IMR-90 (cell line): ENCODE measurements around the gene CLEC4G. TPM values are rescaled to one million over a fixed set of nuclear protein-coding genes. Genes with fewer than 3 reads are reported as not detected.

Source experiments
- ATAC-seq: fragments of 200-7000 bp; cut with Tn5 transposase; 2 replicates; pipeline ENCODE4 v1.9.1; 2020; ENCODE audit warnings: low read depth, mild to moderate bottlenecking, moderate library complexity
- BruUV-seq: library from RNA; stranded (reverse); fragments of 400-500 nt; replicated peaks from 2 replicates; lab custom pipeline; 2021; lab: Mats Ljungman, UMichigan
- CTCF ChIA-PET: fragments of 300-600 bp; formaldehyde crosslinking; extraction: SDS; loops from one replicate; lab custom pipeline; 2021; ENCODE audit warnings: antibody characterized with exemption; lab: Yijun Ruan, JAX
- POLR2A ChIA-PET: fragments of 300-600 bp; sonication (Branson Sonifier 250); formaldehyde crosslinking; loops from one replicate; lab custom pipeline; 2022; ENCODE audit warnings: antibody characterized with exemption; ENCODE audit not compliant: unreplicated experiment; lab: Charles Lee
- DNase-seq: peaks from one replicate; pipeline ENCODE4 v3.0.0; 2013
- H2AFZ ChIP-seq: replicated peaks from 2 replicates; pipeline ENCODE3; 2013; ENCODE audit warnings: low read length, mild to moderate bottlenecking; ENCODE audit not compliant: poor library complexity
- H2AK5ac ChIP-seq: 2 replicates; pipeline ENCODE4 v1.6.1; 2013; ENCODE audit warnings: low read depth, low read length, inconsistent platforms
- H2AK9ac ChIP-seq: replicated peaks from 2 replicates; pipeline ENCODE3; 2013; ENCODE audit warnings: mild to moderate bottlenecking, low read depth, low read length, moderate library complexity; ENCODE audit not compliant: poor library complexity
- H2BK120ac ChIP-seq: 2 replicates; pipeline ENCODE4 v1.6.1; 2013; ENCODE audit warnings: low read depth, low read length, inconsistent platforms
- H2BK15ac ChIP-seq: 3 replicates; pipeline ENCODE4 v1.6.1; 2013; ENCODE audit warnings: low read depth, low read length, inconsistent platforms
- H2BK20ac ChIP-seq: 2 replicates; pipeline ENCODE4 v1.6.1; 2013; ENCODE audit warnings: low read depth, mild to moderate bottlenecking, inconsistent platforms, low read length, moderate library complexity
- H2BK5ac ChIP-seq: 2 replicates; pipeline ENCODE4 v1.6.1; 2013; ENCODE audit warnings: mild to moderate bottlenecking, low read depth, low read length, inconsistent platforms; ENCODE audit not compliant: poor library complexity, severe bottlenecking
- H3K14ac ChIP-seq: replicated peaks from 2 replicates; pipeline ENCODE4 v1.6.1; 2013; ENCODE audit warnings: low read depth, low read length, inconsistent platforms
- H3K18ac ChIP-seq: 2 replicates; pipeline ENCODE4 v1.6.1; 2013; ENCODE audit warnings: low read depth, low read length, control low read depth
- H3K23ac ChIP-seq: 2 replicates; pipeline ENCODE4 v1.6.1; 2013; ENCODE audit warnings: low read depth, low read length, inconsistent platforms
- H3K27ac ChIP-seq: 2 replicates; pipeline ENCODE4 v1.5.1; 2013; ENCODE audit warnings: mild to moderate bottlenecking, control low read depth, low read length; ENCODE audit not compliant: insufficient read depth
- H3K27me3 ChIP-seq: 2 replicates; pipeline ENCODE4 v1.6.1; 2013; ENCODE audit warnings: low read length; ENCODE audit not compliant: control insufficient read depth, insufficient read depth
- H3K36me3 ChIP-seq: 2 replicates; pipeline ENCODE4 v1.6.1; 2013; ENCODE audit warnings: low read length, mixed read lengths; ENCODE audit not compliant: control insufficient read depth, insufficient read depth
- H3K4ac ChIP-seq: 2 replicates; pipeline ENCODE4 v1.6.1; 2013; ENCODE audit warnings: low read depth, low read length, inconsistent platforms
- H3K4me1 ChIP-seq: 2 replicates; pipeline ENCODE4 v1.6.1; 2013; ENCODE audit warnings: low read length, mixed read lengths; ENCODE audit not compliant: control insufficient read depth, insufficient read depth
- H3K4me2 ChIP-seq: 2 replicates; pipeline ENCODE4 v1.6.1; 2013; ENCODE audit warnings: low read depth, mild to moderate bottlenecking, control low read depth, low read length, moderate library complexity
- H3K4me3 ChIP-seq: 2 replicates; pipeline ENCODE4 v1.5.1; 2013; ENCODE audit warnings: low read depth, mild to moderate bottlenecking, control low read depth, low read length, moderate library complexity; ENCODE audit not compliant: insufficient read depth
- H3K56ac ChIP-seq: 2 replicates; pipeline ENCODE4 v1.6.1; 2013; ENCODE audit warnings: low read length, inconsistent platforms; ENCODE audit not compliant: insufficient read depth; ENCODE audit errors: extremely low read depth
- H3K79me1 ChIP-seq, 2 experiments: 2 replicates each; pipeline ENCODE4 v1.6.1; 2013; ENCODE audit warnings: low read length in 2 of 2, inconsistent platforms in 1 of 2, low read depth in 1 of 2
- H3K9ac ChIP-seq: 2 replicates; pipeline ENCODE4 v1.6.1; 2013; ENCODE audit warnings: low read depth, low read length, control low read depth
- H3K9me1 ChIP-seq: 2 replicates; pipeline ENCODE4 v1.6.1; 2013; ENCODE audit warnings: low read length, inconsistent platforms; ENCODE audit not compliant: insufficient read depth
- H3K9me3 ChIP-seq: 2 replicates; pipeline ENCODE4 v1.6.1; 2013; ENCODE audit warnings: low read length; ENCODE audit not compliant: control insufficient read depth, insufficient read depth
- H4K20me1 ChIP-seq: 2 replicates; pipeline ENCODE4 v1.6.1; 2013; ENCODE audit warnings: low read length, inconsistent platforms; ENCODE audit not compliant: insufficient read depth
- H4K5ac ChIP-seq: 2 replicates; pipeline ENCODE4 v1.6.1; 2013; ENCODE audit warnings: mild to moderate bottlenecking, low read depth, low read length, control low read depth
- H4K8ac ChIP-seq, 2 experiments: 2 replicates each; pipeline ENCODE4 v1.6.1; 2013; ENCODE audit warnings: low read depth in 2 of 2, low read length in 2 of 2, control low read depth in 1 of 2, inconsistent platforms in 1 of 2
- H4K91ac ChIP-seq: 2 replicates; pipeline ENCODE4 v1.6.1; 2013; ENCODE audit warnings: low read depth, low read length, inconsistent platforms; ENCODE audit not compliant: insufficient read depth
- BHLHE40 ChIP-seq: fragments of 150-350 bp; IDR thresholded peaks from 2 replicates; pipeline ENCODE4 v1.6.1; 2016; ENCODE audit warnings: mild to moderate bottlenecking, low read depth, low read length
- FOS ChIP-seq: fragments of 150-350 bp; IDR thresholded peaks from 2 replicates; pipeline ENCODE4 v1.6.1; 2016; ENCODE audit warnings: low read depth, low read length
- MAFK ChIP-seq: IDR thresholded peaks from 2 replicates; pipeline ENCODE4 v1.6.1; 2012; ENCODE audit warnings: low read depth, low read length, improper control_type of control experiment
- WGBS, 2 experiments: methylation state at CpG; one replicate each; pipeline versions ENCODE4 v1.1.5 to v1.1.7; 2013; ENCODE audit warnings: missing lambda C conversion rate in 2 of 2; ENCODE audit not compliant: insufficient read length in 1 of 2; ENCODE audit errors: extremely low coverage in 2 of 2; 5-methylcytosine and 5-hydroxymethylcytosine counted together
- dilution Hi-C: fragments of 300-500 bp; cut with HindIII; formaldehyde crosslinking; loops from one replicate; pipeline ENCODE4 v1.14.3; 2018; ENCODE audit warnings: low sequenced_read_pairs; ENCODE audit not compliant: unreplicated experiment
- in situ Hi-C: fragments of 300-500 bp; cut with MboI; formaldehyde crosslinking; loops from 3 replicates; pipeline ENCODE4 v1.14.3; 2019; ENCODE audit warnings: low sequenced_read_pairs, inconsistent platforms, mixed read lengths
- intact Hi-C: fragments of 100-400 bp; cut with micrococcal nuclease; formaldehyde crosslinking; loops from 2 replicates; pipeline ENCODE4 v1.10.0; 2022
- polyA plus RNA-seq, 3 experiments: library from polyadenylated mRNA; depleted of rRNA; stranded (reverse); fragments of >200 nt; gene quantifications; 2 replicates each; pipeline ENCODE4 v1.2.3, GENCODE V29; 2012; ENCODE audit warnings: low replicate concordance in 1 of 3
- total RNA-seq: library from RNA; depleted of rRNA; stranded (reverse); fragments of >200 nt; gene quantifications from 2 replicates; pipeline ENCODE4 v1.2.3, GENCODE V29; 2012
- TF ChIP-seq, protein P1 (sequence below): conservative IDR thresholded peaks from 2 replicates; pipeline ENCODE4 v1.5.1; 2012; ENCODE audit warnings: mild to moderate bottlenecking, low read depth, low read length, improper control_type of control experiment

CLEC4G gene
- total and polyA plus RNA-seq, 2 of the 4 experiments (the other 2 are of a cell fraction): not detected

GRCh38 chr19:7739801-7740681 lies 8.1 kb upstream of the CLEC4G start:
- intact Hi-C loops: no loop called here
- Histone ChIP-seq H2AK5ac (no peak overlapping the region), H3K4me1 (no peaks in the 10 kb centered on the region), H3K23ac (no peak overlapping the region), H3K79me1 (no peaks in the 10 kb centered on the region), H3K27ac (no peak overlapping the region), H3K4me3 (no peak overlapping the region), H2BK120ac (no peak overlapping the region), H3K27me3 (peaks cover 15% of the 10 kb centered on the region), H2BK5ac (no peak overlapping the region), H3K56ac (no peak overlapping the region), H2AK9ac (no peak overlapping the region), H3K9ac (no peak overlapping the region), H3K9me1 (no peaks in the 10 kb centered on the region), H3K4ac (no peak overlapping the region), H3K14ac (no peak overlapping the region), H4K8ac (no peak overlapping the region), H2BK15ac (no peak overlapping the region), H3K36me3 (no peaks in the 10 kb centered on the region), H4K20me1 (no peaks in the 10 kb centered on the region), H4K91ac (no peak overlapping the region), H2AFZ (peak overlapping the region; percentile 21), H2BK20ac (no peak overlapping the region), H3K4me2 (no peak overlapping the region), H3K18ac (no peak overlapping the region), H4K5ac (no peak overlapping the region), H3K9me3 (no peaks in the 10 kb centered on the region)
- dilution Hi-C loops: no loop called here
- DNase-seq (no peak), ATAC-seq (no peak)
- POLR2A ChIA-PET: no interaction called here
- 49% methylated on average over 9 of the region's 19 CpGs; no CpG with 5 or more reads in 1 of the 2 experiments for WGBS, 2 experiments
- TF ChIP-seq BHLHE40: no peak
- TF ChIP-seq MAFK: no peak
- TF ChIP-seq FOS: no peak
- TF ChIP-seq, protein P1, sequence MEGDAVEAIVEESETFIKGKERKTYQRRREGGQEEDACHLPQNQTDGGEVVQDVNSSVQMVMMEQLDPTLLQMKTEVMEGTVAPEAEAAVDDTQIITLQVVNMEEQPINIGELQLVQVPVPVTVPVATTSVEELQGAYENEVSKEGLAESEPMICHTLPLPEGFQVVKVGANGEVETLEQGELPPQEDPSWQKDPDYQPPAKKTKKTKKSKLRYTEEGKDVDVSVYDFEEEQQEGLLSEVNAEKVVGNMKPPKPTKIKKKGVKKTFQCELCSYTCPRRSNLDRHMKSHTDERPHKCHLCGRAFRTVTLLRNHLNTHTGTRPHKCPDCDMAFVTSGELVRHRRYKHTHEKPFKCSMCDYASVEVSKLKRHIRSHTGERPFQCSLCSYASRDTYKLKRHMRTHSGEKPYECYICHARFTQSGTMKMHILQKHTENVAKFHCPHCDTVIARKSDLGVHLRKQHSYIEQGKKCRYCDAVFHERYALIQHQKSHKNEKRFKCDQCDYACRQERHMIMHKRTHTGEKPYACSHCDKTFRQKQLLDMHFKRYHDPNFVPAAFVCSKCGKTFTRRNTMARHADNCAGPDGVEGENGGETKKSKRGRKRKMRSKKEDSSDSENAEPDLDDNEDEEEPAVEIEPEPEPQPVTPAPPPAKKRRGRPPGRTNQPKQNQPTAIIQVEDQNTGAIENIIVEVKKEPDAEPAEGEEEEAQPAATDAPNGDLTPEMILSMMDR: no peak
- CTCF ChIA-PET: interaction anchor here (0.7 kb wide), 1 partner anchor 59 kb away, joined by 3 read pairs; no protein-coding TSS in a partner anchor
- in situ Hi-C loops: no loop called here
- no TSS peak for BruUV-seq
